Stimulated activated CD4-positive, alpha-beta T cell treated with anti-CD3 and anti-CD28 coated beads, TNF-alpha, amount 100 ng/mL, for 4 hours (primary cell): Measurements from ENCODE around the gene SH2B3.

Experiments used
- DNase-seq, 3 experiments: peaks; one replicate each; pipeline ENCODE4 v3.0.0-alpha.2; 2020; ENCODE audit warnings: low read depth in 3 of 3

SH2B3 gene

DNA sequence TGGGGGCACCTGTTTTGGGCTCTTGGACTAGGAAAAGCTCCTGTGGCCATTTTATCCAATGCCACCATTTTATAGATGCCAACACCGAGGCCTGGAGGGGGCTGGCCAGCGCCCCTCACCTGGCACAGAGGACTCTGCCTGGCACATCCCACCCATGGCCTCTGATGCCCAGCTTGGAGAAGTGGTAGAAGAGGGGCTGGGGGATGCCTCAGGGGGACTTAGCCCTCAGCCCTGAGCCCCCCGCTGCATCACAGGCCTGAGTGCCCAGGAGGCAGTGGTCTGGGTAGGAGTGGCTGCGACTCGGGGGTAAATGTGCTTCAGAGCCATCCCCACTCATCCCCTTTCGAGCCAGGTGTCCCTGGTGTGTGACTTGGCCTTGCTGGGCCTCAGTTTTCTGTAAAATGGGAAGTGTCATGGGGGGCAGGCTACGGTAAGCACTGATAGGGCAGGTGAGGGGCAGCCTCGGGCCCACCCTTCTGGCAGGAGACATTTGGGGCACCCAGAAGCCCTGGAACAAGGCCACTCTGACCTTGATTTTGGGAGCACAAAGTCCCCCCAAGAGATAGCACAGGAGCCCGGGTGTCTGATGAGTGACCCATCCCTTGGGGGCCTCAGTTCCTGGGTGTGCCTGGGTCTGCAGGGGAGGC lies 22.5 kb downstream of the SH2B3 start:
- DNase-seq, result no peak

DNA sequence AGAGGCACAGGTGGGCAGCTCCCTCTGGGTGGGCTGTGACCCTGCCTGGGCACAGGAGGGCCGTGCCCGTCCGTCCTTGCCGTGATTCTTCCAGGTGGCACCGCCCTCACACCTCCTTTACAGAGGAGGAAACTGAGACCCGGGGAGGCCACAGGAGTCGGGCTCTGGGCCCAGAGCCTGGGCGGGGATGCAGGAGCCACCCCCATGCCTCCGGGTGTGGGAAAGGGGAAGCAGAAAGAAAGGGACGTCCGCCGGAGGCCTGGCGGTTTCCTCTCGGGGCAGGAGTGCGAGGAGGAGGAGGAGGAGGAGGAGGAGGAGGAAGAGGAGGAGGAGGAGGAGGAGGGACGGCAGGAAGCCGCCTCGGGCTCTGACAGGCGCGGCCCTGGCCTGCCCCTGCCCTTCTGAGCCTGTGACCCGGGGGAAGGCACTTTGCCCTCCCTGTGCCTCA lies 23.0 kb downstream of the SH2B3 start:
- no peak for DNase-seq

GRCh38 chr12:111429828-111430432 lies 24.2 kb downstream of the SH2B3 start:
- peak in 1 of 3 experiments; percentile 49 for DNase-seq

DNA sequence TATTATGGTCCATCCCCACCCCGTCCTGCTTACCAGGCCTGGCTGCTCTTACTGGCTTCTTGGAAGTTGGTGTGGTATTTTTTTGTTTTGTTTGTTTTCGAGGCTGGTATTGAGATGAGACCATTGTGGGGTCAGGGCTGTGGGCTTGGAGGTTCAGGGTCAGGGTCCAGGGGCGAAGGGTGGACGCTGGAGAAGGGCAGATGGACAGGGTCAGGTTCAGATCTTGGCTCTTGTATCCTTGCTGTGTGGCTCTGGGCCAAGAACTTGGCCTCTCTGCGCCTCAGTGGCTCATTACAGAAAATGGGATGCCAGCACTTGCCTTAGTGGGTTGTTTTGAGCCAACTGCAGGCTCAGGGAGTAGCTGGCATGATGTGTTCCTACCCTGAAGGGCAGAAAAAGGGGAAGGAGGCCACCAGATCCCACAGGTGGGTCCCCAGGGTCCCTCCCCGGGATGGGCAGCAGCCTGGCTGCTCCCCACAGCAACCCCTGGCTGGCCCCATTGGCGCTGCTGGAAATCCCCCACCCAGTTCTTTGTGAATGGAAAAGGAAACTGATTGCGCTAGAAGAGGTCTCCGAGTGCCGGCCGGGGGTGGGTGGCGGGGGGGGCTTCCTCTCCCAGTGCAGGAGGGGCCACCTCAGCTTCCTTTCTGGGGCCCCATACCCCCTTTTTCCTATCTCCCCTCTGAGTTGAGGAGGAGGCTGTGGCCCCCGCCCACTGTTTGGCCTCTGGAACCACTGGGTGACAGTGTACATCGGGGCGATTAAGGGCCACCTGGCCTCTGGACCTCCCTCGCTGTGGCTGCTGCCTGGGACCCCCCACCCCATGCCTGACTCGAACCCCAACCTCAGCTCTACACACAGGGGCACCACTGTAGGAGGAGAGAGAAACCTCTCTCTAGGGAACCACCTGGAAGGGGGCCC lies 25.0 kb downstream of the SH2B3 start:
- peak; percentile 54 to 59 (median 58) for DNase-seq

- DNase-seq, result no peak
These were observed 26.0 kb downstream of the SH2B3 start for GRCh38 chr12:111431772-111432171.

DNA sequence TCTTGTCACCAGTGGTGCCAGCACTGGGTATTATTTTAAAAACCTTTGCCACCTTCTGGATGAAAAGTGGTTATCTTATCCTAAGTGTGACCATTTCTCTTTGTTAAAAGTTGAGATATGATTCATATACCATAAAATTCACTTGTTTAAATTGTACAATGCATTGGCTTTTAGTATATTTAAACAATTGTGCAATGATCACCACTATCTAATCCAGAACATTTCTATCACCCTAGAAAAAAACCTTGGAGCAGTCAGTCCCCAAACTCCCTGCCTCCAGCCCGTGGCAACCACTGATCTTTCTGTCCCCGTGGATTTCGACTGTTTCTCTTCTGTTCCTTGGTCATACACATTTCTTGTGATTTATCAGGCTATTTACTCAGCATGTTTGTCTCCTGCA lies 28.3 kb downstream of the SH2B3 start:
- DNase-seq, result no peak

GRCh38 chr12:111434680-111435338 lies 29.1 kb downstream of the SH2B3 start:
- DNase-seq, result peak; percentile 52 to 81 (median 73)

- no peak for DNase-seq
These were observed 30.0 kb downstream of the SH2B3 start for GRCh38 chr12:111435661-111436201.

GRCh38 chr12:111436266-111436665 lies 30.5 kb downstream of the SH2B3 start:
- no peak for DNase-seq

- DNase-seq, result no peak
These were observed 31.1 kb downstream of the SH2B3 start for GRCh38 chr12:111436811-111437210.

DNA sequence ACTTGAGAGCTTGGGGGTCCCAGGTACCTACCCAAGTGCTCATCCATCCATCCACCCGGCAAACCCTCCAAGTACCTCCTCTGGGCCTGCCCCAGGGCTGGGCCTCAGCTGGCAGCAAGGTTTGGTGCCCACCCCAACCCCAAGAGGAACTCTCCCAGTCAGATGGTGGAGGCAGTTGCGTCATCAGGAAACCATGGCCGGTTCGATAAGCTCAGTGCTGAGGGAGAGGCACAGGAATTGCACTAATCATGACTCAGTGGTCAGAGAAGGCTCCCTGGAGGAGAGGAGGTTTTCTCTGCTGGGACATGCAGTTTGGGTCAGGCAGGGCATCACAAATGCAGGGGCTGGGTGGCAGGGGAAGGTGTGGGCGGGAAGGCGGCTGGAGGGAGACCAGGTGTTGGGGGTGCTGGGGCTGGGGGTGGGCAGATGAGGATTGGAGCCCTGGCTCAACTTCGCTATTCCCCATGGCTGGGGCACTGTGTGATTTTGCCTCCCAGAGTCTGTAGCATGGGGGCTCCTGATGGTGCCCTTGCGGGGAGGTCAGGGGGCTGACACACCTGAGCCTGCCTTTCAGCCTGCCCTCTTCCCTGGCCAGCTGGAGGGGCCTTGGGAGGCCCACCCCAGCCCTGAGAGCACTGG lies 32.2 kb downstream of the SH2B3 start:
- DNase-seq, result no peak

GRCh38 chr12:111438481-111438880 lies 32.8 kb downstream of the SH2B3 start:
- no peak for DNase-seq

DNA sequence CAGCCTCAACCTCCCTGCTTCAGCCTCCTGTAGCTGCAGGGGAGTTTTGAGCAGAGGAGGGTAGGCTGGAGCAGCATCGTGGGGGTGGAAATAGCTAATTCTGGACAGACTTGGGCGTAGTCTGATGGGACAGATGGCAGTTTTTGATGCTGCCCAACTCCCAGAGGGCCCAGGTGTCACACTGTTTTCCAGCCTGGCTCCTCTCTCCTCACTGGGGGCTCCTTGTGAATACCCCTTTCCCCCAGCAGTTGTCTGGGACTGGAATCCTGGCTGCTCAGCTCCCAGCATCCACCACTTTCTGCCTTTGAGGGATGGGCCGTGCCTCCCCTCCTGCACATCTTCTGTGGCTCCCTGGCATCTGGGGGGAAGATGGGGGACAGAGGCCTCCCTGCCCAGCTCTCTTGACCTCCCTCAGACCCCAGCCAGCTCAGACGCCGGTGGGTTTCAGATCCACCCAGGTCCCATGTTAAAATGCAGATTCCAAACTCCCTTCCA lies 34.0 kb downstream of the SH2B3 start:
- no peak for DNase-seq

- DNase-seq, result no peak
These were observed 34.4 kb downstream of the SH2B3 start for GRCh38 chr12:111440152-111440551.

DNA sequence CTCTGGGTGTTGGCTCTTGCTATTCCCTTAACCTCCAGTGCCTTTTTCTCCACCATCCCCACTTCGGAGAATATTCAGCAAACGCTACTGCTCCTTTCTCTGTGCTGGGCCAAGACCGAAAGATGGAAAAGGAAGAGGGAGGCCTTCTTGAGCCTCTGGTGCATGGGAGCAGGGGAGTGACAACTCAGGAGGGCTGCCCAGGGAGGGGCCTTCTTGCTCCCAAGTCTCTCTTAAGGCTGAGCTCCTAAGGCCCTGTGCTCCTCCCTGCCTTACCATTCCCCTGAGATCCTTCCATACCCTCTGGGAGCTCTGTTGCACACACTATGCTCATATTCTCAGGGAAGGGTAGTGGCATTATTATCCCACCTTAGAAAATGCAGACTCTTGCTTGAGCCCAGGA lies 34.9 kb downstream of the SH2B3 start:
- DNase-seq, result no peak

DNA sequence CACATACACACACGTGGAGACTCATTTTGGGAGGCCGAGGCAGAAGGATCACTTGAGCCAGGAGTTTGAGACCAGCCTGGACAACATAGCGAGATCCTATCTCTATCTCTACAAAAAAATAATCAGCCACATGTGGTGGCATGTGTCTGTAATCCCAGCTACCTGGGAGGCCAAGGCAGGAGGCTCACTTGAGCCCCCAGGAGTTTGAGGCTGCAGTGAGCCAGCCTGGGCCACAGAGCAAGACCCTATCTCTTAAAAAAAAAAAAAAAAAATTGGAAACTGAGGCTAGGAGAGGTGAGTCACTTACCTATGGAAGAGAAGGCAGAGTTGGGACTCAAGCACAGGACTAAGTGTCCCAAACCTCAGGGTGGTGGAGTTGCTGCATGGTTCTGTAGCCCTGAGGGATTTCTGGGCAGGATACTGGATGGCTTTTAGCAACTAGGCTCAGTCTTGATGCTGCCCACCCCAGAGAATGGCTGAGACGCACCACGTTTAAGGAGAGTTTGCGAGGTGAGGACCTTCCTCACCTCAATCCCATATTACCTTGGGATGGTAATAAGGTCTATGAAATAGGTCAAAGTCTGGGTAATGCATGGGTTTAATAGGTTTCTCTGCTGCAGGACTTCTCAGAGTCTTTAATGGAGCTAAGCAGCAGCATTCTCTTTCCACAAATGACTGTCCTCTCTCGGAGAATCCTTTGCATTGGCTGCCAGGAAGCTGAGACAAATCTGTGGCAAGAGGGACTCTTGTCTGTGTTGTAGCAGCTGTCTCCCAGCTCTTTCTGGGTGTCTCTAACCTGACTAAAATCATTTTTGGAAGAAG lies 35.6 kb downstream of the SH2B3 start:
- DNase-seq, result no peak

GRCh38 chr12:111442301-111443045 lies 36.8 kb downstream of the SH2B3 start:
- DNase-seq, result no peak

- DNase-seq, result no peak
These were observed 37.4 kb downstream of the SH2B3 start for GRCh38 chr12:111443086-111443485.

DNA sequence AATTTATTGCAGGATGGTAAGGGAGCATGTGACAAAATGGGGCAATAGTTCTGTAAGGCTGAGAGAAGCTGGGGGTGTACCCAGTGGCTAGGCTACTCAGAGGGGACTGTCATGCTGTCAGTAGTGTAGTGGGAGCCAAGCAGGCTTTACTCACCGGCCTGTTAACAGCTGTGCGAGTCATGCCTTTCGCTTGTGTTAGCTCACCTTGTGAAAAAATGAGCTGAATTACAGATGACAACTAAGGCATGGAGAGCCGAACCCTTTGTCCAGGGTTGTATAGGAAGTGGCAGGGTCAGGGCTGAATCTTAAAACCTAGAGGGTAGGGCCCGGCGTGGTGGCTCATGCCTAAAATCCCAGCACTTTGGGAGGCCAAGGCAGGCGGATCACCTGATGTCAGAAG lies 37.9 kb downstream of the SH2B3 start:
- DNase-seq, result no peak
